Trophoblast cell (in vitro differentiated cells and primary cell): ENCODE measurements around the gene POMT2.

Experiments
- DNase-seq, 2 donors: peaks; one replicate each; pipeline ENCODE4 v3.0.0-alpha.2; 2016
- H2AFZ ChIP-seq: 2 replicates; pipeline ENCODE4 v1.6.1; 2013; ENCODE audit warnings: low read length, moderate library complexity, mild to moderate bottlenecking; ENCODE audit not compliant: insufficient read depth, poor library complexity
- H2AK5ac ChIP-seq: 2 replicates; pipeline ENCODE4 v1.6.1; 2013; ENCODE audit warnings: mild to moderate bottlenecking, low read length
- H2BK120ac ChIP-seq: 2 replicates; pipeline ENCODE4 v1.6.1; 2013; ENCODE audit warnings: low read length, mild to moderate bottlenecking, moderate library complexity; ENCODE audit not compliant: insufficient read depth, poor library complexity
- H2BK12ac ChIP-seq: 2 replicates; pipeline ENCODE4 v1.6.1; 2013; ENCODE audit warnings: mild to moderate bottlenecking, low read length, moderate library complexity
- H2BK5ac ChIP-seq: 2 replicates; pipeline ENCODE4 v1.6.1; 2013; ENCODE audit warnings: low read length, low read depth, moderate library complexity, mild to moderate bottlenecking; ENCODE audit not compliant: poor library complexity
- H3K14ac ChIP-seq: 2 replicates; pipeline ENCODE4 v1.6.1; 2013; ENCODE audit warnings: mild to moderate bottlenecking, low read length
- H3K18ac ChIP-seq: 2 replicates; pipeline ENCODE4 v1.6.1; 2013; ENCODE audit warnings: mild to moderate bottlenecking, low read length
- H3K23ac ChIP-seq: 2 replicates; pipeline ENCODE4 v1.6.1; 2013; ENCODE audit warnings: low read length
- H3K27ac ChIP-seq: 2 replicates; pipeline ENCODE4 v1.5.1; 2013; ENCODE audit warnings: low read depth, mild to moderate bottlenecking, inconsistent platforms, low read length, moderate library complexity
- H3K27me3 ChIP-seq: 2 replicates; pipeline ENCODE4 v1.6.1; 2013; ENCODE audit warnings: inconsistent platforms, mild to moderate bottlenecking, low read length, moderate library complexity; ENCODE audit not compliant: insufficient read depth
- H3K36me3 ChIP-seq, 2 experiments: 1 replicate in 1 of 2; 2 replicates in 1 of 2; pipeline ENCODE4 v1.6.1; 2013; ENCODE audit warnings: low read length in 2 of 2, mild to moderate bottlenecking in 2 of 2, moderate library complexity in 1 of 2; ENCODE audit not compliant: insufficient read depth in 2 of 2, control insufficient read depth in 1 of 2
- H3K4ac ChIP-seq: 2 replicates; pipeline ENCODE4 v1.6.1; 2013; ENCODE audit warnings: low read depth, mild to moderate bottlenecking, low read length, moderate library complexity
- H3K4me1 ChIP-seq, 2 experiments: 1 replicate in 1 of 2; 2 replicates in 1 of 2; pipeline ENCODE4 v1.6.1; 2013; ENCODE audit warnings: low read length in 2 of 2, mild to moderate bottlenecking in 2 of 2, moderate library complexity in 1 of 2; ENCODE audit not compliant: insufficient read depth in 2 of 2, control insufficient read depth in 1 of 2
- H3K4me2 ChIP-seq: 2 replicates; pipeline ENCODE4 v1.6.1; 2013; ENCODE audit warnings: inconsistent platforms, mild to moderate bottlenecking, low read length, moderate library complexity
- H3K4me3 ChIP-seq: 2 replicates; pipeline ENCODE4 v1.5.1; 2013; ENCODE audit warnings: mild to moderate bottlenecking, low read depth, low read length, inconsistent platforms
- H3K79me1 ChIP-seq: one replicate; pipeline ENCODE4 v1.6.1; 2013; ENCODE audit warnings: low read length
- H3K79me2 ChIP-seq: 2 replicates; pipeline ENCODE4 v1.6.1; 2013; ENCODE audit warnings: low read length, mild to moderate bottlenecking; ENCODE audit not compliant: control insufficient read depth, insufficient read depth, poor library complexity
- H3K9ac ChIP-seq: 2 replicates; pipeline ENCODE4 v1.6.1; 2013; ENCODE audit warnings: mild to moderate bottlenecking, low read length
- H3K9me3 ChIP-seq: 2 replicates; pipeline ENCODE4 v1.6.1; 2013; ENCODE audit warnings: low read depth, mild to moderate bottlenecking, control low read depth, inconsistent platforms, low read length; ENCODE audit not compliant: insufficient read depth
- H4K12ac ChIP-seq: 2 replicates; pipeline ENCODE4 v1.6.1; 2013; ENCODE audit warnings: low read depth, mild to moderate bottlenecking, low read length, moderate library complexity
- H4K8ac ChIP-seq: 2 replicates; pipeline ENCODE4 v1.6.1; 2013; ENCODE audit warnings: low read depth, mild to moderate bottlenecking, low read length, moderate library complexity
- H4K91ac ChIP-seq: one replicate; pipeline ENCODE4 v1.6.1; 2013; ENCODE audit warnings: low read depth, mild to moderate bottlenecking, low read length, moderate library complexity
- WGBS: extraction: QIAGEN DNeasy Blood & Tissue Kit; methylation state at CpG from one replicate; pipeline ENCODE4 v1.1.7; 2013; ENCODE audit warnings: missing lambda C conversion rate; ENCODE audit not compliant: insufficient read length, insufficient coverage; ENCODE audit errors: extremely low coverage; 5-methylcytosine and 5-hydroxymethylcytosine counted together

Gene POMT2

DNA sequence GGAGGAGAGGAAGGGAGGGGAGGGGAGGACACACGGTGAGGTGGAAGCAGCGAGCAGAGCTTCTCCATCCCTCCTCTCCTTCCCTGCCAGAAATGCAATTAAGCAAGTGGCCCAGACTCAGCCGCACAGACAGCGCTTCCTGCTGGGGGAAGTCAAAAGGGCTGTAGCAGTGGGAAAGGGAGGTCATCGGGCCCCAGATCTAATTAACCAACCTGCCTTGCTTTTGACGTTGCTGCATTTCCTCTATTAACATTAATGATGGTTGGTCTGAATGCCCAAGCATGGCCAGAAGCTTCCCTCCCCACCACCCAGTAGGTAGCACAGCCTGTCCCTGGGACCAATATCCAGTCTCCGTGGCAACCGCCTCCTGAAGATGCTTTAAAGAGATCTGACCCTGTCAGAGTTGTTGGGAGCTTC is 45.1 kb downstream of the POMT2 start:
- peaks cover 12% of the 10 kb centered on the region for H3K27me3 ChIP-seq
- H4K91ac ChIP-seq, result no peak overlapping the region
- no peak overlapping the region for H3K14ac ChIP-seq
- no peak overlapping the region for H2BK120ac ChIP-seq
- H3K4me3 ChIP-seq, result no peak overlapping the region
- H4K12ac ChIP-seq, result no peak overlapping the region
- peaks cover 32 to 34% of the 10 kb centered on the region in 2 experiments for H3K36me3 ChIP-seq
- peaks cover 5% of the 10 kb centered on the region for H3K9me3 ChIP-seq
- H3K79me1 ChIP-seq, result no peaks in the 10 kb centered on the region
- no peak overlapping the region for H3K4me2 ChIP-seq
- H2AK5ac ChIP-seq, result no peak overlapping the region
- no peak overlapping the region for H3K27ac ChIP-seq
- H2AFZ ChIP-seq, result no peak overlapping the region
- H3K79me2 ChIP-seq, result no peaks in the 10 kb centered on the region
- no CpG with 5 or more reads among the region's 8 CpGs for WGBS
- no peak overlapping the region for H3K4ac ChIP-seq
- no peak overlapping the region for H4K8ac ChIP-seq
- H3K4me1 ChIP-seq, result peaks cover 3 to 4% of the 10 kb centered on the region in 2 experiments
- no peak overlapping the region for H2BK5ac ChIP-seq
- no peak for DNase-seq
- no peak overlapping the region for H3K9ac ChIP-seq
- H3K23ac ChIP-seq, result no peak overlapping the region
- no peak overlapping the region for H3K18ac ChIP-seq
- no peak overlapping the region for H2BK12ac ChIP-seq

DNA sequence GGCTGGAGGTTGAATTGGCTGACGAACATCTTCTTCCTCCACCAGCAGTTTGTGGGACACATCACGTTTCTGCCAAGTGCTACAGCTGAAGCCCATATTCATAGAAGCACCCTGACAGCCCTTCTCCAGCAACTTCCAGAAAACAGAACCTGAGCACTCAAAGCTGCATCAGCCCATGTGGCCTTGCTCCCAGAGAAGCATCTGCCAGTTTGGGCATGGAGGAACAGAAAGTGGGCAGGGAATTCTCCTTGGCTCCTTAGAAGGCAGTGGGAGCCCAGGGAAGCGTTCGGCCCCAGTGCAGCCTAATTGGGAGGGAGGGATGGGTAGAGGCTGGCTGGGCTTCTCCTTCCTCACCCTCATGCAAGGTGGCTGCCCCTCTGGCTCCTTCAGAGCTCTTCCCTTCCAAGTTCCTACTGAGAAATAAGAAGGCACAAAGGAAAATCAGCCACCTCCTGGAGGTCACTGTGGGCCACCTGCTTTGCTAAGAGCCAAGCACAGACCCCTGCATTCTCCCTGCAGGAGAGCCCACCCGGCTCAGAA is 45.6 kb downstream of the POMT2 start:
- Histone ChIP-seq H3K18ac (no peak overlapping the region), H3K4me1 (peaks cover 3 to 5% of the 10 kb centered on the region in 2 experiments), H4K8ac (no peak overlapping the region), H3K4me3 (no peak overlapping the region), H3K36me3 (peaks cover 29 to 31% of the 10 kb centered on the region in 2 experiments), H2AFZ (no peak overlapping the region), H3K27ac (no peak overlapping the region), H3K27me3 (peaks cover 17% of the 10 kb centered on the region), H3K14ac (no peak overlapping the region), H3K4ac (no peak overlapping the region), H3K23ac (no peak overlapping the region), H2BK5ac (no peak overlapping the region), H4K12ac (no peak overlapping the region), H3K79me1 (no peaks in the 10 kb centered on the region), H3K79me2 (no peaks in the 10 kb centered on the region), H2BK12ac (no peak overlapping the region), H2AK5ac (no peak overlapping the region), H3K9ac (no peak overlapping the region), H3K9me3 (peaks cover 5% of the 10 kb centered on the region), H4K91ac (no peak overlapping the region), H2BK120ac (no peak overlapping the region), H3K4me2 (no peak overlapping the region)
- DNase-seq, result no peak
- WGBS, result no CpG with 5 or more reads among the region's 5 CpGs

DNA sequence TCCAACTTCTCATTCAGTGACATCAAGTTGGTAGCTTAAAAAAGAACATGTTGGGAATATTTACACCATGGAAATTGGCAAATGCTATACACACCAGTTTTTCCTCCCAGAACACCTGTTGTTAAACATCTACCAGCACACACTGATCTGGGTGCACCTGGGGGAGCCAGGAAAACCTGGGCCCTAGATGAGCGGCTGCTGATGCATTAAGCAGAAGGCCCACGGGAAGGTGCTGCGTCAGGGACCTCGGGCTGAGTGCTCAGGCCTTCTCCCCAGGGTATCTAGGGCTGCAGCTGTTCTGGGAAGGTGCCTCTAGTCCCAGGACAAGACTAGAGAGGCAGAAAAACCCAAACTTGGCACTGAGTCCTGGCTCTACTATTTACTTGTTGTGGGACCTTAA is 46.9 kb downstream of the POMT2 start:
- H2AFZ ChIP-seq, result no peak overlapping the region
- H2AK5ac ChIP-seq, result no peak overlapping the region
- DNase-seq, result no peak
- H4K8ac ChIP-seq, result no peak overlapping the region
- no peak overlapping the region for H4K91ac ChIP-seq
- peaks cover 28% of the 10 kb centered on the region for H3K27me3 ChIP-seq
- H3K79me1 ChIP-seq, result no peaks in the 10 kb centered on the region
- H3K27ac ChIP-seq, result no peak overlapping the region
- H3K4ac ChIP-seq, result no peak overlapping the region
- H3K18ac ChIP-seq, result no peak overlapping the region
- H4K12ac ChIP-seq, result no peak overlapping the region
- H3K14ac ChIP-seq, result no peak overlapping the region
- H2BK5ac ChIP-seq, result no peak overlapping the region
- H3K79me2 ChIP-seq, result no peaks in the 10 kb centered on the region
- no peak overlapping the region for H3K9ac ChIP-seq
- no peak overlapping the region for H3K23ac ChIP-seq
- H2BK120ac ChIP-seq, result no peak overlapping the region
- H2BK12ac ChIP-seq, result no peak overlapping the region
- peaks cover 2% of the 10 kb centered on the region for H3K9me3 ChIP-seq
- H3K36me3 ChIP-seq, result peaks cover 21% of the 10 kb centered on the region in 2 experiments
- H3K4me3 ChIP-seq, result no peak overlapping the region
- H3K4me2 ChIP-seq, result no peak overlapping the region
- H3K4me1 ChIP-seq, result peaks cover 3 to 5% of the 10 kb centered on the region in 2 experiments
- no CpG with 5 or more reads among the region's 4 CpGs for WGBS

DNA sequence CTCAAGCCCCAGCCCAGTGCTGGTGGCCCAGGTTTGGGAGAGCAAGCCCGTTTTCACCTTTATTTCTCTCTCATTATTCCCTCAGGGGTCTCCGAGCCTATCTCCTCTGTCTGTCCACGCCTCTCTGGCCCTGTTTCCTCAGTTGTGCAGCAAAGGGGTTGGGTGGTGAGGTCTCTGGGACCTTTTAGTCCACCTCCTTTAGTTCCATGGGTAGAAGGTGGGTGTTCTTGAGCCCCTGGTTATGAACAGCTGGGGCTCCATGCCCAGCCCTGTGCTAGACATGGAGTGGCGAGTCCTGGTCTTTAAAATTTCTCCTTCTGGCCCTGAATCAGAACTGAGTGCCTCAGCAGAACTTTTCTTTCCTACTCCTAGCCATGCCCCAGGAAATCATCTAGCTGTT is 48.4 kb downstream of the POMT2 start:
- H3K27ac ChIP-seq, result no peak overlapping the region
- no peak overlapping the region for H3K23ac ChIP-seq
- peaks cover 4% of the 10 kb centered on the region for H3K9me3 ChIP-seq
- H4K8ac ChIP-seq, result no peak overlapping the region
- H4K91ac ChIP-seq, result no peak overlapping the region
- no peak overlapping the region for H3K4me3 ChIP-seq
- H2BK120ac ChIP-seq, result no peak overlapping the region
- H3K4me1 ChIP-seq, result peaks cover 3 to 5% of the 10 kb centered on the region in 2 experiments
- H3K36me3 ChIP-seq, result peaks cover 8 to 10% of the 10 kb centered on the region in 2 experiments
- no peak for DNase-seq
- no peak overlapping the region for H3K9ac ChIP-seq
- no peak overlapping the region for H2AFZ ChIP-seq
- H3K14ac ChIP-seq, result no peak overlapping the region
- no peak overlapping the region for H3K4ac ChIP-seq
- WGBS, result no CpG with 5 or more reads among the region's 4 CpGs
- H3K79me2 ChIP-seq, result no peaks in the 10 kb centered on the region
- no peak overlapping the region for H2BK5ac ChIP-seq
- no peak overlapping the region for H4K12ac ChIP-seq
- no peaks in the 10 kb centered on the region for H3K79me1 ChIP-seq
- H3K4me2 ChIP-seq, result no peak overlapping the region
- H2AK5ac ChIP-seq, result no peak overlapping the region
- H2BK12ac ChIP-seq, result no peak overlapping the region
- H3K27me3 ChIP-seq, result peaks cover 33% of the 10 kb centered on the region
- no peak overlapping the region for H3K18ac ChIP-seq
